GM12878 (cell line): ENCODE data around the gene RPS26. TPM values are rescaled to one million over a fixed set of nuclear protein-coding genes. Genes with fewer than 3 reads are reported as not detected.

ENCODE experiments used
- ATAC-seq: fragments of 200-7000 bp; cut with Tn5 transposase; 3 replicates; pipeline ENCODE4 v1.9.1; 2020; ENCODE audit warnings: mild to moderate bottlenecking, moderate library complexity
- BruUV-seq: library from RNA; stranded (reverse); fragments of 400-500 nt; replicated peaks from 2 replicates; lab custom pipeline; 2021; lab: Mats Ljungman, UMichigan
- CTCF ChIA-PET: fragments of 300-600 bp; sonication (Branson Sonifier 250); formaldehyde crosslinking; extraction: SDS; loops from one replicate; lab custom pipeline; 2021; ENCODE audit warnings: inconsistent platforms; lab: Yijun Ruan, JAX
- POLR2A ChIA-PET: fragments of 350-600 bp; formaldehyde crosslinking; extraction: SDS; loops from one replicate; lab custom pipeline; 2021; ENCODE audit warnings: inconsistent platforms; lab: Charles Lee
- RAD21 ChIA-PET: fragments of 300-600 bp; sonication (Branson Sonifier 250); formaldehyde crosslinking; loops from one replicate; lab custom pipeline; 2023; ENCODE audit warnings: antibody characterized with exemption; ENCODE audit not compliant: unreplicated experiment; lab: Charles Lee
- SMC1A ChIA-PET: fragments of 300-600 bp; sonication (Branson Sonifier 250); formaldehyde crosslinking; loops from one replicate; lab custom pipeline; 2023; ENCODE audit not compliant: unreplicated experiment, uncharacterized antibody; lab: Charles Lee
- DNase-seq: peaks from one replicate; pipeline ENCODE4 v3.0.0-alpha.2; 2011; ENCODE audit warnings: low read depth, low spot score
- FAIRE-seq: peaks from 3 replicates; lab custom pipeline; 2011; peaks lifted over from hg19 to GRCh38; lab: Jason Lieb, UNC
- H2AFZ ChIP-seq: 2 replicates; pipeline ENCODE4 v1.6.0; 2011; ENCODE audit warnings: low read depth, low read length, control low read depth; ENCODE audit not compliant: control insufficient read depth
- H3K27ac ChIP-seq: 2 replicates; pipeline ENCODE4 v1.5.1; 2011; ENCODE audit warnings: control low read depth; ENCODE audit not compliant: control insufficient read depth, insufficient read depth
- H3K27me3 ChIP-seq, 2 experiments: replicated peaks in 1 of 2; 2 replicates each; pipeline versions ENCODE4 v1.6.0 to v1.6.1; 2011; ENCODE audit warnings: low read length in 1 of 2; ENCODE audit not compliant: control insufficient read depth in 2 of 2, insufficient read depth in 2 of 2
- H3K36me3 ChIP-seq, 2 experiments: 2 replicates each; pipeline ENCODE4 v1.5.1; 2011; ENCODE audit warnings: low read length in 1 of 2; ENCODE audit not compliant: control insufficient read depth in 2 of 2, insufficient read depth in 2 of 2
- H3K4me1 ChIP-seq: 2 replicates; pipeline ENCODE4 v1.6.1; 2011; ENCODE audit warnings: mild to moderate bottlenecking, low read length, moderate library complexity, mixed read lengths; ENCODE audit not compliant: control insufficient read depth, insufficient read depth
- H3K4me2 ChIP-seq: 2 replicates; pipeline ENCODE4 v1.6.0; 2011; ENCODE audit warnings: control low read depth; ENCODE audit not compliant: control insufficient read depth, insufficient read depth
- H3K4me3 ChIP-seq: fragments of 200-600 bp; sonication (generic); 2 replicates; pipeline ENCODE4 v1.5.1; 2016
- H3K79me2 ChIP-seq: 2 replicates; pipeline ENCODE4 v1.6.0; 2011; ENCODE audit warnings: low read length; ENCODE audit not compliant: control insufficient read depth, insufficient read depth
- H3K9ac ChIP-seq: 2 replicates; pipeline ENCODE4 v1.8.0; 2011; ENCODE audit warnings: low read length, control low read depth, mixed read lengths; ENCODE audit not compliant: control insufficient read depth, insufficient read depth
- H3K9me3 ChIP-seq: replicated peaks from 3 replicates; pipeline ENCODE4 v1.5.1; 2011; ENCODE audit warnings: mild to moderate bottlenecking, low read length; ENCODE audit not compliant: control insufficient read depth, insufficient read depth
- H4K20me1 ChIP-seq: 2 replicates; pipeline ENCODE4 v1.6.0; 2011; ENCODE audit not compliant: control insufficient read depth, insufficient read depth
- CHD4 ChIP-seq: fragments of 200-600 bp; sonication (generic); IDR thresholded peaks from 2 replicates; pipeline ENCODE4 v1.6.1; 2016; ENCODE audit warnings: mild to moderate bottlenecking
- EGR1 ChIP-seq, 2 experiments: IDR thresholded peaks; 1 replicate in 1 of 2; 2 replicates in 1 of 2; pipeline ENCODE4 v1.6.1; 2011 to 2012; ENCODE audit warnings: low read depth in 2 of 2, low read length in 2 of 2, borderline replicate concordance in 1 of 2, mild to moderate bottlenecking in 1 of 2, moderate library complexity in 1 of 2
- HDAC6 ChIP-seq: fragments of 200-600 bp; sonication (generic); IDR thresholded peaks from one replicate; pipeline ENCODE4 v1.8.0; 2017; ENCODE audit warnings: antibody characterized with exemption; ENCODE audit not compliant: unreplicated experiment
- IKZF2 ChIP-seq, 2 experiments: fragments of 450-650 bp; IDR thresholded peaks; 2 replicates each; pipeline ENCODE4 v1.6.1; 2017; ENCODE audit warnings: mild to moderate bottlenecking in 2 of 2, moderate library complexity in 2 of 2
- PAX5 ChIP-seq: IDR thresholded peaks from 2 replicates; pipeline ENCODE4 v1.6.1; 2011; ENCODE audit warnings: low read depth, low read length, borderline replicate concordance
- POLR2AphosphoS2 ChIP-seq: IDR thresholded peaks from 2 replicates; pipeline ENCODE4 v1.6.1; 2011; ENCODE audit warnings: low read depth, mild to moderate bottlenecking, low read length, improper control_type of control experiment, moderate library complexity
- RAD21 ChIP-seq: IDR thresholded peaks from 2 replicates; pipeline ENCODE4 v1.6.1; 2011; ENCODE audit warnings: mild to moderate bottlenecking, low read depth, low read length, moderate library complexity; ENCODE audit not compliant: insufficient read depth
- in situ Hi-C: fragments of 300-500 bp; cut with MboI; formaldehyde crosslinking; loops from 9 replicates; pipeline ENCODE4 v1.14.3; 2018; ENCODE audit warnings: mixed read lengths
- intact Hi-C: fragments of 100-400 bp; cut with micrococcal nuclease; formaldehyde crosslinking; loops from one replicate; pipeline ENCODE4 v1.14.2; 2022; ENCODE audit not compliant: unreplicated experiment
- polyA plus RNA-seq, 11 experiments: library from polyadenylated mRNA; depleted of rRNA in 4 of 11; unstranded in 6 of 11; stranded (reverse) in 5 of 11; fragments of >200 nt; fragmentation: Nextera tagmentation in 4 of 11; fragmentation: Illumina TruSeq in 1 of 11; extraction: Ambion mirVana in 4 of 11; extraction: Trizol in 1 of 11; gene quantifications; 1 replicate in 1 of 11; 2 replicates in 10 of 11; pipeline versions ENCODE4 v1.2.1 to v1.2.3, GENCODE V29; 2011 to 2016; ENCODE audit warnings: inconsistent platforms in 2 of 11, missing spikeins in 2 of 11, low read depth in 1 of 11
- total RNA-seq, 4 experiments: library from RNA; depleted of rRNA in 3 of 4; stranded (reverse); fragments of >200 nt in 3 of 4; fragmentation: Illumina TruSeq in 1 of 4; extraction: Trizol in 1 of 4; gene quantifications; 2 replicates each; pipeline versions ENCODE4 v1.2.1 to v1.2.3, GENCODE V29; 2013 to 2021
- TF ChIP-seq, protein P1 (sequence below): IDR thresholded peaks from 2 replicates; pipeline ENCODE4 v1.6.1; 2011; ENCODE audit warnings: borderline replicate concordance, low read depth, mild to moderate bottlenecking, moderate library complexity, mixed read lengths, low read length; ENCODE audit not compliant: insufficient read depth; ENCODE audit errors: extremely low read length
- TF ChIP-seq, protein P2 (sequence below): fragments of 450-650 bp; IDR thresholded peaks from 2 replicates; pipeline ENCODE4 v1.6.1; 2016; ENCODE audit warnings: mild to moderate bottlenecking, moderate library complexity, borderline replicate concordance
- TF ChIP-seq, protein P3 (sequence below): fragments of 450-650 bp; formaldehyde crosslinking; IDR thresholded peaks from 2 replicates; pipeline ENCODE4 v1.4.0; 2022; ENCODE audit warnings: mild to moderate bottlenecking, moderate library complexity
- TF ChIP-seq, protein P4 (sequence below): fragments of 450-650 bp; IDR thresholded peaks from 2 replicates; pipeline ENCODE4 v1.6.1; 2014; ENCODE audit warnings: mild to moderate bottlenecking

Gene RPS26
- total and polyA plus RNA-seq, 10 of the 15 experiments (the other 5 are each of a cell fraction or from before 2014, with no cell fraction given) = 75.5 to 3,147 (median 881) TPM

DNA sequence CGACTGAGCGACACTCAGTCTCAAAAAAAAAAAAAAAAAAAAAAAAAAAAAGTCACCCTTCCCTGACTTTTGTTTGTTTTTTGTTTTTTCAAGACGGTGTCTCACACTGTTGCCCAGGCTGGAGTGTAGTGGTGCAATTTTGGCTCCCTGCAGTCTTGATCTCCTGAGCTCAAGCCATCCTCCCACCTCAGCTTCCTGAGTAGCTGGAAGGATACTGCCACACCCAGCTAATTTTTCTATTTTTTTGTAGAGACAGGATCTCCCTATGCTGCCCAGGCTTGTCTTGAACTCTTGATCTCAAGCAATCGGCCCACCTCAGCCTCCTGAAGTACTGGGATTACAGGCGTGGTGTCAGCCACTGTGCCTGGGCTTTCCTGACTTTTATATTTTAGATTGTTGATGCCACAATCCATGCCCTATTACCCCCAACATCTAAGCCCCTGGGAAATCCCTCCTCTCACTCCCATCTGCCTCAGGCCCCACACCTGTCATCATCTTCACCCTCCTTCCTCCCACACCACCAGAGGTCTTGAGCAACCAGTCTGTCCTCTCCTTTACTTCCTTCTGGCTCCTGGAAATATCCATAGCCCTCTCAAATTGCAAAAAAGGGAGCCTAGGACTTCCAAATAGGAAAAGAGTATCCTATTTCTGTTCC is 13.1 kb upstream of the RPS26 start (continued):
- TF ChIP-seq HDAC6 = no peak

DNA sequence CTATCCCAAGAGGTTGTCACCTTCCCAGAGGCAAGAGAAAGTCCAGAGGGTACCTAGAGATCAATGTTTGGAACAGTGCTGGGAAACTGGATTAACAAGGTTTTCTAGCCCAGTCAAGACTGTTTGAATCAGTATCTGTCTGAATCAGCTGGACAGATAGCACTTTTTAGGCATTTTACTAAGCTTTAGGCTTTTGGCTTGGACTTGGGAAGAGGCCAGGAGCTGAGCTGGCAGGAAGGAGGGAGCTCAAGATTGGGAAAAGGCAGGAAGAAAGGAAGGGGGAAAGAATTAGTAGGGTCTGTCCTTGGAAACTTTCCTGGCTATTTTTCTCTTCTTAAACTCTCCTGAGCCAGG is 12.6 kb upstream of the RPS26 start:
- in situ Hi-C loops = no loop called here
- TF ChIP-seq PAX5 (no peak), POLR2AphosphoS2 (no peak), RAD21 (no peak), EGR1 (IDR thresholded peaks at IDR 0.05; ENCODE audit: borderline replicate concordance in 1 of 2, low read depth in 2 of 2, low read length in 2 of 2) (no peak), IKZF2 (IDR thresholded peaks at IDR 0.05) (no peak), CHD4 (no peak)
- TF ChIP-seq, protein P1, sequence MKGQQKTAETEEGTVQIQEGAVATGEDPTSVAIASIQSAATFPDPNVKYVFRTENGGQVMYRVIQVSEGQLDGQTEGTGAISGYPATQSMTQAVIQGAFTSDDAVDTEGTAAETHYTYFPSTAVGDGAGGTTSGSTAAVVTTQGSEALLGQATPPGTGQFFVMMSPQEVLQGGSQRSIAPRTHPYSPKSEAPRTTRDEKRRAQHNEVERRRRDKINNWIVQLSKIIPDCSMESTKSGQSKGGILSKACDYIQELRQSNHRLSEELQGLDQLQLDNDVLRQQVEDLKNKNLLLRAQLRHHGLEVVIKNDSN = no peak
- TF ChIP-seq, protein P2, sequence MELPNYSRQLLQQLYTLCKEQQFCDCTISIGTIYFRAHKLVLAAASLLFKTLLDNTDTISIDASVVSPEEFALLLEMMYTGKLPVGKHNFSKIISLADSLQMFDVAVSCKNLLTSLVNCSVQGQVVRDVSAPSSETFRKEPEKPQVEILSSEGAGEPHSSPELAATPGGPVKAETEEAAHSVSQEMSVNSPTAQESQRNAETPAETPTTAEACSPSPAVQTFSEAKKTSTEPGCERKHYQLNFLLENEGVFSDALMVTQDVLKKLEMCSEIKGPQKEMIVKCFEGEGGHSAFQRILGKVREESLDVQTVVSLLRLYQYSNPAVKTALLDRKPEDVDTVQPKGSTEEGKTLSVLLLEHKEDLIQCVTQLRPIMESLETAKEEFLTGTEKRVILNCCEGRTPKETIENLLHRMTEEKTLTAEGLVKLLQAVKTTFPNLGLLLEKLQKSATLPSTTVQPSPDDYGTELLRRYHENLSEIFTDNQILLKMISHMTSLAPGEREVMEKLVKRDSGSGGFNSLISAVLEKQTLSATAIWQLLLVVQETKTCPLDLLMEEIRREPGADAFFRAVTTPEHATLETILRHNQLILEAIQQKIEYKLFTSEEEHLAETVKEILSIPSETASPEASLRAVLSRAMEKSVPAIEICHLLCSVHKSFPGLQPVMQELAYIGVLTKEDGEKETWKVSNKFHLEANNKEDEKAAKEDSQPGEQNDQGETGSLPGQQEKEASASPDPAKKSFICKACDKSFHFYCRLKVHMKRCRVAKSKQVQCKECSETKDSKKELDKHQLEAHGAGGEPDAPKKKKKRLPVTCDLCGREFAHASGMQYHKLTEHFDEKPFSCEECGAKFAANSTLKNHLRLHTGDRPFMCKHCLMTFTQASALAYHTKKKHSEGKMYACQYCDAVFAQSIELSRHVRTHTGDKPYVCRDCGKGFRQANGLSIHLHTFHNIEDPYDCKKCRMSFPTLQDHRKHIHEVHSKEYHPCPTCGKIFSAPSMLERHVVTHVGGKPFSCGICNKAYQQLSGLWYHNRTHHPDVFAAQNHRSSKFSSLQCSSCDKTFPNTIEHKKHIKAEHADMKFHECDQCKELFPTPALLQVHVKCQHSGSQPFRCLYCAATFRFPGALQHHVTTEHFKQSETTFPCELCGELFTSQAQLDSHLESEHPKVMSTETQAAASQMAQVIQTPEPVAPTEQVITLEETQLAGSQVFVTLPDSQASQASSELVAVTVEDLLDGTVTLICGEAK = no peak
- TF ChIP-seq, protein P3, sequence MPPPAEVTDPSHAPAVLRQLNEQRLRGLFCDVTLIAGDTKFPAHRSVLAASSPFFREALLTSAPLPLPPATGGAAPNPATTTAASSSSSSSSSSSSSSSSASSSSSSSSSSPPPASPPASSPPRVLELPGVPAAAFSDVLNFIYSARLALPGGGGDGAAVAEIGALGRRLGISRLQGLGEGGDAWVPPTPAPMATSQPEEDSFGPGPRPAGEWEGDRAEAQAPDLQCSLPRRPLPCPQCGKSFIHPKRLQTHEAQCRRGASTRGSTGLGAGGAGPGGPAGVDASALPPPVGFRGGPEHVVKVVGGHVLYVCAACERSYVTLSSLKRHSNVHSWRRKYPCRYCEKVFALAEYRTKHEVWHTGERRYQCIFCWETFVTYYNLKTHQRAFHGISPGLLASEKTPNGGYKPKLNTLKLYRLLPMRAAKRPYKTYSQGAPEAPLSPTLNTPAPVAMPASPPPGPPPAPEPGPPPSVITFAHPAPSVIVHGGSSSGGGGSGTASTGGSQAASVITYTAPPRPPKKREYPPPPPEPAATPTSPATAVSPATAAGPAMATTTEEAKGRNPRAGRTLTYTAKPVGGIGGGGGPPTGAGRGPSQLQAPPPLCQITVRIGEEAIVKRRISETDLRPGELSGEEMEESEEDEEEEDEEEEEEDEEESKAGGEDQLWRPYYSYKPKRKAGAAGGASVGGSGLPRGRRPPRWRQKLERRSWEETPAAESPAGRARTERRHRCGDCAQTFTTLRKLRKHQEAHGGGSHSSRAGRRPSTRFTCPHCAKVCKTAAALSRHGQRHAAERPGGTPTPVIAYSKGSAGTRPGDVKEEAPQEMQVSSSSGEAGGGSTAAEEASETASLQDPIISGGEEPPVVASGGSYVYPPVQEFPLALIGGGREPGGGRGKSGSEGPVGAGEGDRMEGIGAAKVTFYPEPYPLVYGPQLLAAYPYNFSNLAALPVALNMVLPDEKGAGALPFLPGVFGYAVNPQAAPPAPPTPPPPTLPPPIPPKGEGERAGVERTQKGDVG (CRISPR knock-in tag) = no peak
- TF ChIP-seq, protein P4, sequence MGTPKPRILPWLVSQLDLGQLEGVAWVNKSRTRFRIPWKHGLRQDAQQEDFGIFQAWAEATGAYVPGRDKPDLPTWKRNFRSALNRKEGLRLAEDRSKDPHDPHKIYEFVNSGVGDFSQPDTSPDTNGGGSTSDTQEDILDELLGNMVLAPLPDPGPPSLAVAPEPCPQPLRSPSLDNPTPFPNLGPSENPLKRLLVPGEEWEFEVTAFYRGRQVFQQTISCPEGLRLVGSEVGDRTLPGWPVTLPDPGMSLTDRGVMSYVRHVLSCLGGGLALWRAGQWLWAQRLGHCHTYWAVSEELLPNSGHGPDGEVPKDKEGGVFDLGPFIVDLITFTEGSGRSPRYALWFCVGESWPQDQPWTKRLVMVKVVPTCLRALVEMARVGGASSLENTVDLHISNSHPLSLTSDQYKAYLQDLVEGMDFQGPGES = no peak

More for the DNA sequence above, 12.6 kb upstream of the RPS26 start:
- H3K4me1 ChIP-seq = no peaks in the 10 kb centered on the region
- H3K79me2 ChIP-seq = no peaks in the 10 kb centered on the region
- no peaks in the 10 kb centered on the region for H3K27me3 ChIP-seq
- no peak overlapping the region for H3K4me2 ChIP-seq
- intact Hi-C loops = loop anchor here (1.0 kb wide), 2 partner anchors 33 to 291 kb away; no protein-coding TSS in a partner anchor
- H3K9ac ChIP-seq = no peak overlapping the region
- RAD21 ChIA-PET = interaction anchor here (1.0 to 2.6 kb wide), 10 partner anchors 10 to 290 kb away, joined by 3 to 44 read pairs (median 4); partner anchors contain the start of genes ORMDL2, SARNP and SUOX
- SMC1A ChIA-PET = interaction anchor here (0.6 to 2.1 kb wide), 18 partner anchors 9 to 300 kb away, joined by 3 to 15 read pairs (median 4); partner anchors contain the start of genes CD63 and SUOX
- no TSS peak for BruUV-seq
- POLR2A ChIA-PET = interaction anchor here (0.5 to 1.0 kb wide), 3 partner anchors 15 to 203 kb away, joined by 4 to 9 read pairs (median 4); partner anchors contain the start of gene SUOX
- no peak overlapping the region for H3K27ac ChIP-seq
- FAIRE-seq (no peak), DNase-seq (no peak), ATAC-seq (no peak)
- CTCF ChIA-PET = interaction anchor here (0.7 to 6.1 kb wide), 27 partner anchors 9 to 290 kb away, joined by 3 to 107 read pairs (median 6); partner anchors contain the start of genes IKZF4, ORMDL2, RAB5B and SARNP
- no peak overlapping the region for H2AFZ ChIP-seq
- no peaks in the 10 kb centered on the region for H3K36me3 ChIP-seq
- H3K9me3 ChIP-seq = no peaks in the 10 kb centered on the region
- no peaks in the 10 kb centered on the region for H4K20me1 ChIP-seq
- no peak overlapping the region for H3K4me3 ChIP-seq
